H9 (cell line): ENCODE results near the gene USP34. TPM values are rescaled to one million over a fixed set of nuclear protein-coding genes. Genes with fewer than 3 reads are reported as not detected.

Experiments used
- DNase-seq: peaks from one replicate; pipeline ENCODE4 v3.0.0-alpha.2; 2017
- H2AFZ ChIP-seq: one replicate; pipeline ENCODE4 v1.6.1; 2013; ENCODE audit warnings: mild to moderate bottlenecking, low read length, control low read depth, moderate library complexity
- H2AK5ac ChIP-seq: 2 replicates; pipeline ENCODE4 v1.6.1; 2013; ENCODE audit warnings: low read length, control low read depth, mixed read lengths; ENCODE audit not compliant: insufficient read length
- H2BK120ac ChIP-seq: one replicate; pipeline ENCODE4 v1.6.1; 2013; ENCODE audit warnings: low read depth, mild to moderate bottlenecking, low read length, control low read depth, inconsistent platforms; ENCODE audit not compliant: poor library complexity, severe bottlenecking
- H2BK12ac ChIP-seq: 2 replicates; pipeline ENCODE4 v1.6.1; 2013; ENCODE audit warnings: low read length, control low read depth, mixed read lengths, low read depth; ENCODE audit not compliant: insufficient read length
- H2BK15ac ChIP-seq: 2 replicates; pipeline ENCODE4 v1.6.1; 2013; ENCODE audit warnings: low read depth, low read length, control low read depth
- H2BK20ac ChIP-seq: one replicate; pipeline ENCODE4 v1.6.1; 2013; ENCODE audit warnings: low read depth, mild to moderate bottlenecking, low read length, control low read depth, inconsistent platforms; ENCODE audit not compliant: poor library complexity, severe bottlenecking
- H2BK5ac ChIP-seq: 2 replicates; pipeline ENCODE4 v1.6.1; 2013; ENCODE audit warnings: low read length, control low read depth, mixed read lengths; ENCODE audit not compliant: insufficient read length
- H3K14ac ChIP-seq: 2 replicates; pipeline ENCODE4 v1.6.1; 2013; ENCODE audit warnings: low read length, control low read depth; ENCODE audit not compliant: insufficient read depth
- H3K18ac ChIP-seq: 2 replicates; pipeline ENCODE4 v1.6.1; 2013; ENCODE audit warnings: low read depth, mild to moderate bottlenecking, mixed read lengths, low read length, control low read depth; ENCODE audit not compliant: insufficient read length
- H3K23ac ChIP-seq: 2 replicates; pipeline ENCODE4 v1.6.1; 2013; ENCODE audit warnings: low read length, control low read depth, mixed read lengths, low read depth; ENCODE audit not compliant: insufficient read length
- H3K23me2 ChIP-seq: 2 replicates; pipeline ENCODE4 v1.6.1; 2013; ENCODE audit warnings: low read depth, mild to moderate bottlenecking, mixed read lengths, low read length, control low read depth; ENCODE audit not compliant: insufficient read length, poor library complexity, severe bottlenecking
- H3K27ac ChIP-seq: 2 replicates; pipeline ENCODE4 v1.5.1; 2013; ENCODE audit warnings: low read length, control low read depth, mixed read lengths, low read depth; ENCODE audit not compliant: insufficient read length
- H3K27me3 ChIP-seq: 2 replicates; pipeline ENCODE4 v1.6.1; 2013; ENCODE audit warnings: low read length, control low read depth, inconsistent platforms; ENCODE audit not compliant: insufficient read depth
- H3K4ac ChIP-seq: 2 replicates; pipeline ENCODE4 v1.6.1; 2013; ENCODE audit warnings: low read depth, mild to moderate bottlenecking, control low read depth, inconsistent platforms, low read length, moderate library complexity
- H3K4me1 ChIP-seq: 2 replicates; pipeline ENCODE4 v1.6.1; 2013; ENCODE audit warnings: low read length, control low read depth, inconsistent platforms; ENCODE audit not compliant: insufficient read depth
- H3K4me2 ChIP-seq: 2 replicates; pipeline ENCODE4 v1.6.1; 2013; ENCODE audit warnings: low read length, control low read depth, mixed read lengths; ENCODE audit not compliant: insufficient read length, insufficient read depth
- H3K56ac ChIP-seq: 2 replicates; pipeline ENCODE4 v1.6.1; 2013; ENCODE audit warnings: low read depth, mild to moderate bottlenecking, mixed read lengths, low read length, control low read depth; ENCODE audit not compliant: insufficient read length
- H3K79me1 ChIP-seq: 2 replicates; pipeline ENCODE4 v1.6.1; 2013; ENCODE audit warnings: low read depth, mild to moderate bottlenecking, moderate library complexity, low read length, control low read depth, inconsistent platforms; ENCODE audit not compliant: insufficient read depth, poor library complexity, severe bottlenecking
- H3K79me2 ChIP-seq: 2 replicates; pipeline ENCODE4 v1.6.1; 2013; ENCODE audit warnings: low read length, control low read depth, inconsistent platforms; ENCODE audit not compliant: insufficient read depth
- H3K9ac ChIP-seq: 2 replicates; pipeline ENCODE4 v1.6.1; 2013; ENCODE audit warnings: low read length, control low read depth, mixed read lengths; ENCODE audit not compliant: insufficient read length; ENCODE audit errors: extremely low read depth
- H3K9me3 ChIP-seq: one replicate; pipeline ENCODE4 v1.6.1; 2013; ENCODE audit warnings: low read depth, low read length, inconsistent platforms; ENCODE audit not compliant: control insufficient read depth
- H3T11ph ChIP-seq: one replicate; pipeline ENCODE4 v1.6.1; 2013; ENCODE audit warnings: mild to moderate bottlenecking, low read length, control low read depth, inconsistent platforms
- H4K20me1 ChIP-seq: one replicate; pipeline ENCODE4 v1.6.1; 2013; ENCODE audit not compliant: control insufficient read depth, insufficient read length, insufficient read depth
- H4K5ac ChIP-seq: 2 replicates; pipeline ENCODE4 v1.6.1; 2013; ENCODE audit warnings: low read depth, mild to moderate bottlenecking, mixed read lengths, low read length, control low read depth; ENCODE audit not compliant: insufficient read length
- H4K8ac ChIP-seq: replicated peaks from 2 replicates; pipeline ENCODE4 v1.6.1; 2013; ENCODE audit warnings: low read length, control low read depth, mixed read lengths, low read depth; ENCODE audit not compliant: insufficient read length
- H4K91ac ChIP-seq: 2 replicates; pipeline ENCODE4 v1.6.1; 2013; ENCODE audit warnings: low read depth, mild to moderate bottlenecking, moderate library complexity, mixed read lengths, low read length, control low read depth; ENCODE audit not compliant: insufficient read length
- H3K27ac Mint-ChIP-seq, 3 experiments: 2 replicates in 2 of 3; 3 replicates in 1 of 3; pipeline ENCODE4 v1.8.0; 2020 to 2021; ENCODE audit warnings: mixed read lengths in 3 of 3, mild to moderate bottlenecking in 1 of 3, moderate library complexity in 1 of 3
- H3K27me3 Mint-ChIP-seq: 2 replicates; pipeline ENCODE4 v1.8.0; 2021; ENCODE audit warnings: low read depth, mild to moderate bottlenecking, moderate library complexity, mixed read lengths
- H3K36me3 Mint-ChIP-seq, 3 experiments: 2 replicates in 2 of 3; 3 replicates in 1 of 3; pipeline ENCODE4 v1.8.0; 2020 to 2021; ENCODE audit warnings: low read depth in 3 of 3, mixed read lengths in 3 of 3; ENCODE audit not compliant: insufficient read depth in 1 of 3
- H3K4me1 Mint-ChIP-seq, 2 experiments: 2 replicates each; pipeline ENCODE4 v1.8.0; 2020; ENCODE audit warnings: mixed read lengths in 2 of 2
- H3K4me3 Mint-ChIP-seq, 2 experiments: 2 replicates in 1 of 2; 3 replicates in 1 of 2; pipeline ENCODE4 v1.8.0; 2020 to 2021; ENCODE audit warnings: mild to moderate bottlenecking in 2 of 2, mixed read lengths in 2 of 2, moderate library complexity in 1 of 2
- H3K9me3 Mint-ChIP-seq, 2 experiments: 2 replicates in 1 of 2; 3 replicates in 1 of 2; pipeline ENCODE4 v1.8.0; 2020; ENCODE audit warnings: mild to moderate bottlenecking in 2 of 2, mixed read lengths in 2 of 2, moderate library complexity in 1 of 2
- CTCF ChIP-seq: fragments of 200-600 bp; sonication (generic); conservative IDR thresholded peaks from 3 replicates; pipeline ENCODE4 v1.8.0; 2021; ENCODE audit warnings: antibody characterized with exemption, mild to moderate bottlenecking
- WGBS: extraction: QIAGEN DNeasy Blood & Tissue Kit; methylation state at CpG from one replicate; pipeline ENCODE4 v1.1.7; 2013; ENCODE audit warnings: missing lambda C conversion rate, low lambda C conversion rate, mixed read lengths; ENCODE audit not compliant: insufficient read length; ENCODE audit errors: extremely low coverage; 5-methylcytosine and 5-hydroxymethylcytosine counted together
- total RNA-seq: library from RNA; stranded (reverse); gene quantifications from 2 replicates; pipeline ENCODE4 v1.2.1, GENCODE V29; 2021

The USP34 gene
- total RNA-seq, 1 experiment from 2014 or later, result 93.9 TPM

- no peak overlapping the region for H2BK5ac ChIP-seq
- H2BK120ac ChIP-seq, result no peak overlapping the region
- H3K4me2 ChIP-seq, result no peak overlapping the region
- no peak overlapping the region for H2AK5ac ChIP-seq
- no peak overlapping the region for H2BK20ac ChIP-seq
- no peak overlapping the region for H3K9ac ChIP-seq
- no peak overlapping the region for H4K5ac ChIP-seq
- no peak overlapping the region for H3K23ac ChIP-seq
- peaks cover 6% of the 10 kb centered on the region for H3K79me1 ChIP-seq
- peaks cover 0 to 12% (median 4%) of the 10 kb centered on the region in 3 experiments; a peak in 3 of 7 replicates for H3K36me3 Mint-ChIP-seq
- H3K4me1 Mint-ChIP-seq, result peaks cover 2 to 12% of the 10 kb centered on the region in 2 experiments; a peak in 3 of 4 replicates
- H3K9me3 ChIP-seq, result no peaks in the 10 kb centered on the region
- no peak overlapping the region for H2AFZ ChIP-seq
- no peak overlapping the region for H3K27ac ChIP-seq
- no peak overlapping the region for H4K91ac ChIP-seq
- no peak overlapping the region for H3K14ac ChIP-seq
- H3K27me3 Mint-ChIP-seq, result no peaks in the 10 kb centered on the region
- no peaks in the 10 kb centered on the region for H3K4me1 ChIP-seq
- H2BK15ac ChIP-seq, result no peak overlapping the region
- no peaks in the 10 kb centered on the region for H3K23me2 ChIP-seq
- no CpG with 5 or more reads among the region's 5 CpGs for WGBS
- DNase-seq, result no peak
- no peak overlapping the region for H3K56ac ChIP-seq
- peaks cover 21% of the 10 kb centered on the region; the same call in 1 of the 2 replicates for H3K79me2 ChIP-seq
- H3K4me3 Mint-ChIP-seq, result no peak overlapping the region
- no peak overlapping the region for H3K18ac ChIP-seq
- H3K4ac ChIP-seq, result no peak overlapping the region
- no peak overlapping the region for H3K27ac Mint-ChIP-seq
- no peak for TF ChIP-seq CTCF
- H3K9me3 Mint-ChIP-seq, result no peaks in the 10 kb centered on the region
- H3K27me3 ChIP-seq, result no peaks in the 10 kb centered on the region
- H4K8ac ChIP-seq, result no peak overlapping the region
- no peak overlapping the region for H2BK12ac ChIP-seq
- H4K20me1 ChIP-seq, result no peaks in the 10 kb centered on the region
- H3T11ph ChIP-seq, result no peak overlapping the region
These were observed 51.8 kb downstream of the USP34 start for GRCh38 chr2:61419129-61419528.
